ENCODE results near the gene TLE3.

TLE3 gene

DNA sequence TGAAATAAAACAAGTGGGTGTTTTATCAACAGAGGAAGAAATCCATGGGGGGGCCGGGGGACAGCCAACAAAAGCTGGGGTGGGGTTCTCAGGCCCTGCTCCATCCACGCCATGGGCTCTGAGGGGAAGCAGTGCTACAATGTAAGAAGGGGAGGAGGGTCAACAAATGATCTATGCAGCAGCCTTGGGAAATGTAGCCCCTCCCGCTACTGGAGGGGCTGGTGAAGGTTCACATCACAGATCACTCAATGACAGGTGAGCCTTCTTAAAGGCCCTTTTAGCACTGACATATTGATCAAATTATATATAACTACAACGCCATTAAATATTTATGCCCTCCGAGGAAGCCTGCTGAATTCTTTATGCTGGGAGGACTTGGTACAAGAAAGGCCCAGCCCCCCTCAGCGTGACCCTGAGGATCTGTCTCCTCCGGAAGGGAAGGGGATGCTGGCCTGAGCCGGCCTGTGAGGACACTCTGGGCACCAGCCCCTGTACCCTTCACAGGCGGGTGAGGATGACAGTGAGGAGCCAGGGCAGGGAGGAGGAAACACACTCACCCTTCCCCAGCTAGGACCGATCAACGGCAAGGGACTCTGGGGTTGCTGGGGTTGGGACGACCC is 15.3 kb downstream of the TLE3 start:
- DNase-seq = no peak

DNA sequence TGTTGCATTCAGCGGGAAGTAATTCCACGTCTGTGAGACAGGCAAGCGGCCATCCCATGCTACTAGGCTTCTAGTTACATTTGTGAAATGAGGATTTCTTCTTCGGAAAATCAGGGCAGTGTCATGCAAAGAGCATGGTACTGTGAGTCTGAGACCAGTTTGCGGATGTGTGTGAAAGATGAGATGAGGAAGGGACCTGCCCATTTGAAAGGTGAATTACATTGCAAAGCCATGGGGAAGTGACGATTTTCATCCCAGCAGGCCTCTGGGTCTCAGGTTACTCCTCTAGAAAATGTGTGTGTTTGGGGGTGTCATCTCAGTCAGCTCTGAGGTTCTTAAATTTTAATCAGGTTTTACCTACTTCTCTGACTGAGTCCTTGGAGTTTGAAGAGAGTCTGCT is 16.1 kb downstream of the TLE3 start:
- no peak for DNase-seq

DNA sequence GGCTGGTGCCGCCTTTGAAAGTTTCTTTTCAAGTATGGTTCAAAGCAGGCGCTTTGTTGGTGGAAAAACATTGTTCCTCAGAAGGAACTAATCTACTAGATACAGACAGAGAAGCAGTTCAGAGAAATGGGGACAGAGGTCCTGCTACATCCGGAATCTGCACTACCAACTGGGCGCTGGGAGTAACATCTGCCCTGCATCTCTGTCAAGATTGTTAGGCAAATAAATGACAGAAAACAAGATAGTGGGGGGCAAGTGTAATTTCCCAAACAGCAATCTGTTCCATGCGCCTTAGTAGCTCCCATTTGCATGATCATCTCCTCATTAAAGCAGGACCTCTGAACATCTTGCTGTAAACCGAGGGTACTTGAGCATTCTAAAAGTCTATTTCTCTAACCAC is 17.4 kb downstream of the TLE3 start:
- no peak for DNase-seq

DNA sequence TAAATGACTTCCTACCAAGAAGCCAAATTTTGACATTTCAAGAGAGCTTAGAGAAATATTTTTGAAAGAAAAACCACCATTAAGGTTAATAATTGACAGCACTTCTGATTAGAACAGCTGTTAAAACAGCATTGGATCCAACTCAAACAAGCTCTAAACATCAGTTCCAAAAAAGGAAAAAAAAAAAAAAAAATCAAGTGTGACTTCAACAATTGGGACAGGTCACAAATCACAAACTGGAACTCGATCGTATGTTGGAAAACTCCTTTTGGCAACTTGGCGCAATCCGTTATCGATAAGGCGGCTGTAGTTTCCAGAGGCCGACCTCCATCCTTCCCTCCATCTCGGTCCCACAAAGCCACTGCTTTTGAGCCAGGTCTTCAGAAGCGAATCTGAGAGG is 17.8 kb downstream of the TLE3 start:
- no peak for DNase-seq

DNA sequence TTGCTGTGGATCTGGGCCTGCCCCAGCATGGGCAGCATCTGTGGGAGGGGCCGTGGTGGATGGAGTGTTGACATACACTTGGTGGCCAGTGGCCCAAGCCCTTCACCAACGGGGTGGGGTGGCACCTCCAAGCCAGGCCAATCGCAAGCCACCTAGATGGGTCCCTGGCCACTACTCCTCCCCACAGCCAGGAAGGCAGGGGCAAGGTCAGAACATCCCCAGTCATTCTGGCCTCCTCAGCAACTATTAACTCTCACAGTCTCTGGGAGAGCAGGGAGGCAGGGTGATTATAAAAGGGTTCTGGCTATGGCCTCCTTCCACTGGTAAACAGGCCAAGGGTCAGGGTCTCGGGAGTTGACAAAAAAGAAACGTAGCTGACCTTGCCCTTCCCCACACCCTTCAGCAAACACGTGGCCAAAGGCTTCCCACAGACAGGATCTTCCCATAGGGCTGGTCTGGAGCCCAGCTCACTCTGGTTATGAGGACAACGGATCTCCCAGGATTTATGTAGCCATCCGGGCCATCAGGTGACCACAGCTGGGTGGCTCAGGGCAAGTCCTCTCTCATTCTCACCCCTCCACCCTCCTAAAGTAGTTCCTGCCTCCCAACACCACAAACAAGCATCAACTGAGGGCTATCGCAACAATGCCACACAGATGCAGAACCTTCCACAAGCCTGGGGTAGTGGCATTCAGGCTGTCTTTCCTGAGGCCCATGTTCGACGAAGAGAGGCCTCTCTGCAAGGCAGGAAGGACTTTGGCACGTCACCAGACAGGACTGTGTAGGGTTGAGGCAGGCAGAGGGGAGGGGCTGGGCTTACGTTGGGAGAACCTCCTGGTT is 18.9 kb downstream of the TLE3 start:
- no peak for DNase-seq

GRCh38 chr15:70077188-70078147 is 20.2 kb downstream of the TLE3 start:
- no peak for DNase-seq

DNA sequence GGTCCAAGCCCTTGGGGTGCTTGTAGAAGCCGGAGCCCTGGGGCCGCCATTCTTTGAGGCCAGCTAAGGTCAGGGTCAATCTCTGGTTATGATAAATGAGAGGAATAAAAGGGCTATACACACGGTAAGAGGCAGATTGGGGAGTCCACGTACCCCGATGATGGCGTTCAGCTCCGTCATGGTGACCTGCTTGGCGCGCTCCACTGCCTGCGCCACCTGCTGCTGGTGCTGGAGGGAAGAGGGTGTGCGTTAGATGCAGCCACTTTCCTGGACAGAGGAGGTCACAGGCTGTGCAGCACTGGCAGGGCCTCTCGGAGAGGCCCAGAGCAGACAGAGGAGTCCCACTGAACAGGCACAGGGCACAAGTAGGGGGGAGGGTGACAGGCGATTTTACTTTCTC is 23.3 kb downstream of the TLE3 start:
- no peak for DNase-seq

DNA sequence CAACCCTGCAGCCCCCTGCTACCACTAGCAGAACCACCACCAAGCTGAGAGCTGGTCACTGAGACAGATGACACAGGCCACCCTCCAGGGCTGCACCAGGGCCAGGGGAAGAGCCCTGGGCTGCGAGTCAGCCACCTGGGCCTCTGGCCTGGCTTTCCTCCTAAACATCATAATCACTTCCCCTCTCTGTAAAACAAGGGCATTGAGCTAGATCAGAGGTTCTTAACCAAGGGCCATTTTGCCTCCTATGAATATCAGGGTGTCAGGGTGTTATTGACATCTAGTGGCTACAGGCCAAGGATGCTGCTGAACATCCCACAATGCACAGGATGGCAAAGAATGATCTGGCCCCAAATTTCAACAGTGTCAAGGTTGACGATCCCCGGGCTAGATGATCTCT is 25.2 kb downstream of the TLE3 start:
- no peak for DNase-seq

DNA sequence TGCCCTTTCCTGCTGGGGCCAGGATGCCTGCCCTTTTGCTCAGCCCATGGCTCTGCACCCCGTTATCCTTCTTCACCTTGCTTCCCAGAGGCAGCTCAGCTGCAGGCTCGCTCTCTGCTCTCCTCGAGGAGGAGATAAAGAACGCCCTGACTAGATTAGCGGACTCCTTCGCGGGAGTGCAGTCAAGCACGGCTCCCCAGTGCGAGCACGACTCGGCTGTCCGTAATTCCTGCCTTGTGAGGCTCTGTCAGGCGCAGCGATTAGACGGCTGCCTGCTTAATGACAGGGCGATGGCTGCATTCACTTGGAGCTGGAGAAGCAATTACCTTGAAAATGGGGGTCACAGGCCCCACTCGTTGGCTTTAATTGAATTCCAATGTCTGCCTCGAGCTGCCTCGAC is 25.9 kb downstream of the TLE3 start:
- no peak for DNase-seq

DNA sequence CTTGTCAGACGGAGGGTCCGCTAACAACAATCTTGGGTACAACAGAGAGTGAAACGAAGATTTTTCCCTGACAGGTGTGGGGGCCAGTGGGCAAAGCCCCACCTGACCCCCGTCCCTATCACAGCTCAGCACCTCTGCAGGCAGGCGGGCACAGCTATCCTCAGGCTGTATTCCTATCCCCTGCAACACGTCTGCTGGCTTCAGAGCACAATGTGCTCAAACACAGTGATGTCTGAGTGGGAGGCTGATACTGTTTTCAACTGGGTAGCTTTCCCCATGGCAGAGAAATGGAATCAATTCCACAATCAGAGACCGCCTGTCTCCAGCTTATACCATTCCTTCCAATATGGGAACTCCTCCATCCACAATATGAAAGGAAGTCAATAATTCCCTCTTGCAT is 28.0 kb downstream of the TLE3 start:
- no peak for DNase-seq

DNA sequence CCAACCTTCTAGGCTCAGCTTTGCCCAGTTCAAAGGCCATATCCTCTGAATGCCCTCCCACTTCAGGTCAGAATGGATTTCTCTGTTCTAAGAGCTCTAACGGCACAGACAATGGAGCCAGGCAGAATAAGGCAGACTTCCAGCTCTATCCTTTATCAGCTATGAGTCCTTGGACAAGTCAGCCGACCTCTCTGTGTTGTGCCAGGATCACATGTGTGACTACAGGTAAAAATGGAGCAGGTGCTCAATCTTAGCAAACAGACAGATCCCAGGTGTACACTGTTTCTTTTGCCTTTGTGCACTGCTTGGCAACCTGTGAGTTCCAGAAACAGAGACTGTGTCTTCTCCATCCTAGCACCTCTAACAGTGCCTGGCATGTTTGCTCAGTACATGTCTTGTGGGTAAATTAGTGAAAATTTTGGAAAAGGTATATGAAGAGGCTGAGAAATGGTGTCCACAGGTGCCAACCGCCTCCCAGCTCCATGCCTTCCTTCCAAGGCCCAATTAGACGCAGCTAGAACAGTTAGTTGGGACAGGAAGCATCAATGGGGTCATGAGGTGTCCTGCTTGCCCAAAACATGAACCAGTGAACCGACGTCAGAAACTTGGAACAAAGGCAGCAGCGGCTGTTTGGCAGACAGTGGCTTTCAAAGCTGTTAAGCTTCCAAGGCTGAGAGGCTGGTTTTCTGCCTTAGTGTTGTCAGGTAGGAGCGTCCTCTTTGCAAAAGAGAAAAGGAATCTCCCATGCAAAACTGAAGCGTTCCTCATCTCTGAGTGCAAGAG is 28.7 kb downstream of the TLE3 start:
- no peak for DNase-seq

- DNase-seq = no peak
These were observed 30.0 kb downstream of the TLE3 start for GRCh38 chr15:70067681-70068080.

- DNase-seq = no peak
These were observed 30.7 kb downstream of the TLE3 start for GRCh38 chr15:70067011-70067410.

DNA sequence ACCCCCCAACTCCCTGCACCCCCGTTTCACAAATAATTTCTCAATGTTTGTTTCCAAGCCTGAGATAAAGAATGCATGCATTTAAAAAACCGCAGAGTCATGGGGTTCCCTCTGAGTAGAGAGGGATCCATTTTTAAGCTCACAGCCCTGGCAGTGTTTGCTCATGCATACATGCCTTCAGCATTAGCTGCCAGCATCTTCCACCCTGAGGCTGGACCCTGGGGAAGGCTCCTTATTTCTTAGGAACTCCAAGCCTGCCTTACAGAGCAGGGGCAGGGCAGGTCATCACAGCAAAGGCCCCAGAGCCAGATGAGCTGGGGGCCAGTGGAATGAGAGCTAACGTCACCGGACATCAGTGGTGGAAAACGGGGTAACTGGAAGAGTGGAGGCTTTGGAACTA is 31.3 kb downstream of the TLE3 start:
- DNase-seq = no peak

DNA sequence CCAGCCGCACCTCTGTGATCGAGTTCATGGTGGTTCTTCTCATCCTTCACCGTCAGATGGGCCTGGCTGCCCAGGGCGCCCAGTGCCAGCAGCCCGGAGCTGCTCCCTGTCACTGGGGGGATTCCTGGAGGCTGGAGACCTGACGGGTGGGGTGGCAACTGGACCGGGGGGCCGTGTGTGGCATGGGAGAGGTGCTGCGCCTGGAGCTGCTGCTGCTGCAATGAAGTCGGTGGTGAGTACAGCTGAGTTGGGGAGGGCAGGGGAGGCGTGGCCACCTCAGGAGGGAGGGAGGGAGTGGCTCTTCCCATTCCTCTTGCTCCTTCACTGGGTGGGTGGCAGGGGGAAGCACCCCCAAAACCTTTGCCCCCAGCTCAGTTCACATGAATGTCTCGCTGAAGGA is 31.7 kb downstream of the TLE3 start:
- no peak for DNase-seq

GRCh38 chr15:70065006-70065722 is 32.6 kb downstream of the TLE3 start:
- DNase-seq = no peak

DNA sequence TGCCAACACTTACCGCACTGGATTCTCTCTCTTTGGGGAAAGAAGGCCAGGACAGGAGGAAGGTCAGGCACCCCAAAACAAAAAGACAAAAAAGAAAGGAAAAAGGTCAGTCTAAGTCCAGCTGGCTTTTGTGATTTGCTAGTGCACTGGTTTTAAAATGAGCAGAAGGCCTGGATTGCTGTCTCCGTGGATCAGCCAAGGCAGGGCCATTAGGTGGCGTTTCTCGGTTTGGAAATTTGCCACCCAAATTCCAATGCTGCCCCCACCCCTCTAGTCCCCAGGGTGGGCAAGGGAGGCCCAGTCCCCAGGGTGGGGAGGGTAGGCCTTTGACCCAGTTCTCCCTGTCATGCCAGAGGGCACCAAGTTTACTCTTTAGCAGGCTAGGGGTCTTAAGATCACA is 33.3 kb downstream of the TLE3 start:
- DNase-seq = no peak

- no peak for DNase-seq
These were observed 33.7 kb downstream of the TLE3 start for GRCh38 chr15:70063980-70064379.

DNA sequence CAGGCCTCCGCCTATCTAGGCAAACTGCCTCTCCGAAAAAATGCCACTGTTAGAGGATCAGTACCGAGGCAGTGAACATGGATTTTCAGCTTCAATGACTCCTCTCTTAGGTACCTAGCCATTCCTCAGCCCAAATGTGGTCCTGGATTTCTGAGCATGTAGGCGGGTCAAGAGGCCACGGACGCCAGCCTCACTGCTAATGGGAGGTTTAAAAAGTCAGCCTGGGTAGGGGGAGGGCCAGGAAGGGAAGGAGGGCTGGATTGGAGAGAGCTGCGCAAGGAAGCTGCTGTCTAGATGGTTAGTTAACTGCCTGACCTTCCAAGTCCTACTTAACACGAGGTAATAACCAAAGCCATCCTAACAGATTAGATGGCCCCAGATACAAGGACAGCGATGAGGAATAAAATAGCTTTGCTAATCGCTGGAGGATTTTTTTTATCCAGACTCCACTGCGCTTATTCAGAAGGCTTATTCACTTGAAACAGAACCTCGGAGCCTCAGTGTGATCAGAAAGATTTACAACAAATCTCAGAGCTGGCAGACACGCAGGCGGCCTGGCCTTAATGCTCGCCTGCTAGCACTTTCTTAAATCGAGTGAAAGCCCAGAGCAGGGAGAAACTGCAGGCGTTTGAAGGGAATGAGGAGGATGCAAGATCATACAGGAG is 34.3 kb downstream of the TLE3 start:
- no peak for DNase-seq

DNA sequence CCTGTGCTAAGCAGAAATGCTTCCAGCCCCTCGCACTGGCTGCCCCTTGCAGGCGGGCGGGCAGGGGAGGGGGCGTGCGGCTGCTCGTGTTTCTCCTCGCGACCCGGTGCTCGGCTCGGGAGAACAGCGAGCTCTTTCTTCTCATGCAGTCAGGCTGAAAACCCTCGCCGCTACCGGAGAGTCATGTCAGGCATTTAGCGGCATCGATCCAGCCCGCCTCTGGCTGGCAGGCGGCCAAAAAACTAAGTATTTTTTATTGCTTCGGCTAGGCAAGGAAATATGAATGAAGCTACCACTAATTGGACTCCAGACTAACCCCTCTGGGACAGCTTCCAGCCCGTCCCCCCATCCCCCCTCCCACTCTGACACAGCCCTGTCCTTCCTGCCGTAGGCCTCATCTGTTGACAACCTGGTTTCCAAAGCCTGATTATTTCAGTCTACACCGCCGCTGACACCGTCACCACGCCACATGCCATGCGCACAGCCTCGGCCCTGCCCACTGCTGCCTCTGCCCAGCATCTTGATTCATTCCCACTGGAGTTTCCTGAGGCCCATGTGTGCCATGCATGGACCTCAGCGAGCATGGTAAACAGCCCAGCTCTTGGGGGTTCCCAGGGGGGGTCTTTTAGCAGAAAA is 35.3 kb downstream of the TLE3 start:
- no peak for DNase-seq

DNA sequence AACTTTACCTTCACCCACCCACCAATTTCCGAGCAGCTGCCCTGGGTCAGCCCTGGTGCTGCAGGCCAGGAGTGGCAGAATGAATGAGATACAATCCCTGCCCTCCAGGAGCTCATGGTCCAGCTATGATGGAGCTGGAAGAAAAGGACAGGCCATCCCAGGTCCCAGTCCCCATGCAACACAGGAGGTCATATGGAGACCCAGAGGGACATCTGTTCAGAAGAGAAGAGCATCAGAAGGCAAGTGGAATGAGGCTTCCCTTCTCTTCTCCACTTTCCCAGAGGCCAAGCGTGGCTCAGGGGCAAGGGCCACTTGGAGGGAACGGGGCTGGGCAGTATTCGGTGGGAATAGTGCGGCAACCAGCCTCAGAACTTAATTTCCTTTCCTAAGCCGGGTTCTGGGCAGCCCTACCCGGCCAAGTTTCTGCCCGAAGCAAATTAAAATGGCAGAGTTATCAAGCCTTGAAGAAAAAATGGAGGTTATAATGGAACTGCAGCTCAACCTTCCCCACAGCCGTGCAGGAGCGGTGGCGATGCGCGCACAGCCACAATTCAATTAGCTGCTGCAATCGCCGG is 35.9 kb downstream of the TLE3 start:
- no peak for DNase-seq
